Activated CD4-positive, alpha-beta T cell treated with anti-CD3 and anti-CD28 coated beads, Interleukin-2, amount 10 ng/mL, durations not matched to agents 7 days and 5 days (primary cell): ENCODE data around the gene VDR. TPM values are rescaled to one million over a fixed set of nuclear protein-coding genes. Genes with fewer than 3 reads are reported as not detected.

Experiments
- CTCF ChIA-PET: fragments of 350-600 bp; sonication (Branson Sonifier 250); formaldehyde crosslinking; loops from one replicate; lab custom pipeline; 2021; ENCODE audit warnings: antibody characterized with exemption; lab: Charles Lee
- POLR2A ChIA-PET: fragments of 350-600 bp; sonication (Branson Sonifier 250); formaldehyde crosslinking; loops from one replicate; lab custom pipeline; 2021; ENCODE audit warnings: antibody characterized with exemption; lab: Charles Lee
- DNase-seq: peaks from one replicate; pipeline ENCODE4 v3.0.0-alpha.2; 2020
- H3K27ac Mint-ChIP-seq: one replicate; pipeline ENCODE4 v1.8.0; 2021; ENCODE audit warnings: mild to moderate bottlenecking, moderate library complexity, mixed read lengths
- H3K27me3 Mint-ChIP-seq: one replicate; pipeline ENCODE4 v1.8.0; 2021; ENCODE audit warnings: mixed read lengths
- H3K36me3 Mint-ChIP-seq: one replicate; pipeline ENCODE4 v1.8.0; 2021; ENCODE audit warnings: low read depth, mixed read lengths
- H3K4me1 Mint-ChIP-seq: one replicate; pipeline ENCODE4 v1.8.0; 2021; ENCODE audit warnings: mixed read lengths
- H3K4me3 Mint-ChIP-seq: one replicate; pipeline ENCODE4 v1.8.0; 2021; ENCODE audit warnings: mild to moderate bottlenecking, moderate library complexity, mixed read lengths
- H3K9me3 Mint-ChIP-seq: one replicate; pipeline ENCODE4 v1.8.0; 2021; ENCODE audit warnings: mixed read lengths
- total RNA-seq, 2 experiments: library from RNA; stranded (reverse); gene quantifications; one replicate each; pipeline ENCODE4 v1.2.3, GENCODE V29; 2021

The VDR gene
- total RNA-seq, 2 experiments from 2014 or later, result 16.4 to 17.3 TPM

- H3K27ac Mint-ChIP-seq, result peak overlapping the region; percentile 11
- CTCF ChIA-PET, result interaction anchor here (1.0 to 17.9 kb wide), 38 partner anchors 9 to 321 kb away, joined by 3 to 309 read pairs (median 6); partner anchors contain the start of genes HDAC7, SLC48A1 and TMEM106C
- H3K36me3 Mint-ChIP-seq, result no peaks in the 10 kb centered on the region
- POLR2A ChIA-PET, result no interaction called here
- peak; percentile 70 for DNase-seq
- no peaks in the 10 kb centered on the region for H3K9me3 Mint-ChIP-seq
- no peaks in the 10 kb centered on the region for H3K27me3 Mint-ChIP-seq
- peaks cover 57% of the 10 kb centered on the region for H3K4me1 Mint-ChIP-seq
- no peak overlapping the region for H3K4me3 Mint-ChIP-seq
Measured at GRCh38 chr12:47837190-47838171, 67.3 kb downstream of the VDR start.

GRCh38 chr12:47835831-47836155 lies 69.0 kb downstream of the VDR start:
- H3K27me3 Mint-ChIP-seq, result no peaks in the 10 kb centered on the region
- no peak for DNase-seq
- ChIA-PET CTCF (interaction anchor here (0.6 to 17.9 kb wide), 13 partner anchors 7 to 875 kb away, joined by 3 to 309 read pairs (median 4); partner anchors contain the start of gene HDAC7), POLR2A (no interaction called here)
- H3K9me3 Mint-ChIP-seq, result no peaks in the 10 kb centered on the region
- H3K4me1 Mint-ChIP-seq, result peaks cover 73% of the 10 kb centered on the region
- H3K4me3 Mint-ChIP-seq, result no peak overlapping the region
- H3K36me3 Mint-ChIP-seq, result peaks cover 2% of the 10 kb centered on the region
- peak overlapping the region; percentile 74 for H3K27ac Mint-ChIP-seq

GRCh38 chr12:47835006-47835830 lies 69.6 kb downstream of the VDR start:
- peaks cover 2% of the 10 kb centered on the region for H3K36me3 Mint-ChIP-seq

GRCh38 chr12:47834199-47834903 lies 70.4 kb downstream of the VDR start:
- ChIA-PET CTCF (interaction anchor here (0.6 to 17.9 kb wide), 15 partner anchors 10 to 129 kb away, joined by 3 to 309 read pairs (median 5); partner anchors contain the start of genes HDAC7 and TMEM106C), POLR2A (interaction anchor here (1.7 kb wide), 1 partner anchor 26 kb away, joined by 8 read pairs; no protein-coding TSS in a partner anchor)
- no peaks in the 10 kb centered on the region for H3K27me3 Mint-ChIP-seq
- DNase-seq, result no peak
- H3K27ac Mint-ChIP-seq, result peak overlapping the region; percentile 95
- H3K36me3 Mint-ChIP-seq, result peaks cover 2% of the 10 kb centered on the region
- no peak overlapping the region for H3K4me3 Mint-ChIP-seq
- peaks cover 84% of the 10 kb centered on the region for H3K4me1 Mint-ChIP-seq
- H3K9me3 Mint-ChIP-seq, result no peaks in the 10 kb centered on the region

More at GRCh38 chr12:47835006-47835830, 69.6 kb downstream of the VDR start:
- ChIA-PET POLR2A (interaction anchor here (0.6 kb wide), 1 partner anchor 27 kb away, joined by 4 read pairs; no protein-coding TSS in a partner anchor), CTCF (interaction anchor here (0.6 to 17.9 kb wide), 16 partner anchors 7 to 876 kb away, joined by 3 to 309 read pairs (median 4); partner anchors contain the start of genes HDAC7 and TMEM106C)
- Mint-ChIP-seq H3K4me1 (peaks cover 79% of the 10 kb centered on the region), H3K27ac (peak overlapping the region; percentile 95), H3K27me3 (no peaks in the 10 kb centered on the region), H3K4me3 (no peak overlapping the region), H3K9me3 (no peaks in the 10 kb centered on the region)
- no peak for DNase-seq

GRCh38 chr12:47833591-47834012 lies 71.2 kb downstream of the VDR start:
- peaks cover 91% of the 10 kb centered on the region for H3K4me1 Mint-ChIP-seq
- H3K9me3 Mint-ChIP-seq, result no peaks in the 10 kb centered on the region
- H3K27ac Mint-ChIP-seq, result peak overlapping the region; percentile 95
- ChIA-PET CTCF (interaction anchor here (0.6 to 17.9 kb wide), 17 partner anchors 8 to 123 kb away, joined by 3 to 309 read pairs (median 5); partner anchors contain the start of gene HDAC7), POLR2A (interaction anchor here (1.7 to 2.3 kb wide), 2 partner anchors 20 to 25 kb away, joined by 8 to 18 read pairs; no protein-coding TSS in a partner anchor)
- H3K36me3 Mint-ChIP-seq, result peaks cover 2% of the 10 kb centered on the region
- no peak for DNase-seq
- no peaks in the 10 kb centered on the region for H3K27me3 Mint-ChIP-seq
- H3K4me3 Mint-ChIP-seq, result no peak overlapping the region

GRCh38 chr12:47832263-47832933 lies 72.4 kb downstream of the VDR start:
- Mint-ChIP-seq H3K27me3 (no peaks in the 10 kb centered on the region), H3K4me3 (peak overlapping the region; percentile 72)
- no peak for DNase-seq

GRCh38 chr12:47829584-47829983 lies 75.2 kb downstream of the VDR start:
- H3K36me3 Mint-ChIP-seq, result peaks cover 9% of the 10 kb centered on the region
- H3K9me3 Mint-ChIP-seq, result no peaks in the 10 kb centered on the region
- H3K4me3 Mint-ChIP-seq, result no peak overlapping the region
- H3K4me1 Mint-ChIP-seq, result peaks cover 92% of the 10 kb centered on the region
- no peaks in the 10 kb centered on the region for H3K27me3 Mint-ChIP-seq
- no peak for DNase-seq
- CTCF ChIA-PET, result interaction anchor here (0.7 to 17.9 kb wide), 6 partner anchors 9 to 114 kb away, joined by 3 to 309 read pairs (median 9); partner anchors contain the start of genes HDAC7 and SLC48A1
- POLR2A ChIA-PET, result interaction anchor here (1.1 kb wide), 1 partner anchor 16 kb away, joined by 3 read pairs; no protein-coding TSS in a partner anchor
- H3K27ac Mint-ChIP-seq, result peak overlapping the region; percentile 77

More at GRCh38 chr12:47832263-47832933, 72.4 kb downstream of the VDR start:
- Mint-ChIP-seq H3K27ac (peak overlapping the region; percentile 95), H3K9me3 (no peaks in the 10 kb centered on the region), H3K36me3 (peaks cover 2% of the 10 kb centered on the region), H3K4me1 (peaks cover 91% of the 10 kb centered on the region)
- POLR2A ChIA-PET, result interaction anchor here (0.8 to 2.3 kb wide), 5 partner anchors 13 to 25 kb away, joined by 3 to 18 read pairs (median 3); partner anchors contain the start of gene HDAC7
- CTCF ChIA-PET, result interaction anchor here (0.7 to 17.9 kb wide), 14 partner anchors 8 to 326 kb away, joined by 3 to 309 read pairs (median 4); partner anchors contain the start of gene HDAC7

GRCh38 chr12:47828976-47829482 lies 75.8 kb downstream of the VDR start:
- Mint-ChIP-seq H3K4me1 (peaks cover 92% of the 10 kb centered on the region), H3K36me3 (peaks cover 10% of the 10 kb centered on the region), H3K27me3 (no peaks in the 10 kb centered on the region), H3K27ac (peak overlapping the region; percentile 77), H3K9me3 (no peaks in the 10 kb centered on the region), H3K4me3 (peak overlapping the region; percentile 28)
- ChIA-PET CTCF (interaction anchor here (0.7 to 17.9 kb wide), 8 partner anchors 10 to 171 kb away, joined by 3 to 309 read pairs (median 4); partner anchors contain the start of genes HDAC7 and SLC48A1), POLR2A (no interaction called here)
- no peak for DNase-seq

GRCh38 chr12:47828008-47828975 lies 76.5 kb downstream of the VDR start:
- no peaks in the 10 kb centered on the region for H3K9me3 Mint-ChIP-seq
- CTCF ChIA-PET, result interaction anchor here (0.9 to 17.9 kb wide), 7 partner anchors 11 to 172 kb away, joined by 3 to 309 read pairs (median 5); partner anchors contain the start of genes HDAC7 and SLC48A1
- peak overlapping the region; percentile 77 for H3K27ac Mint-ChIP-seq
- H3K36me3 Mint-ChIP-seq, result peaks cover 10% of the 10 kb centered on the region
- peaks cover 92% of the 10 kb centered on the region for H3K4me1 Mint-ChIP-seq
- DNase-seq, result no peak
- POLR2A ChIA-PET, result no interaction called here
- H3K27me3 Mint-ChIP-seq, result no peaks in the 10 kb centered on the region
- H3K4me3 Mint-ChIP-seq, result no peak overlapping the region

GRCh38 chr12:47825173-47825639 lies 79.6 kb downstream of the VDR start:
- ChIA-PET CTCF (interaction anchor here (0.9 to 1.5 kb wide), 4 partner anchors 7 to 13 kb away, joined by 3 to 9 read pairs (median 3); no protein-coding TSS in a partner anchor), POLR2A (no interaction called here)
- H3K27ac Mint-ChIP-seq, result peak overlapping the region; percentile 96
- peaks cover 92% of the 10 kb centered on the region for H3K4me1 Mint-ChIP-seq
- H3K27me3 Mint-ChIP-seq, result no peaks in the 10 kb centered on the region
- peaks cover 7% of the 10 kb centered on the region for H3K36me3 Mint-ChIP-seq
- no peaks in the 10 kb centered on the region for H3K9me3 Mint-ChIP-seq
- no peak for DNase-seq
- no peak overlapping the region for H3K4me3 Mint-ChIP-seq
